Keratinocyte (primary cell): ENCODE measurements around the gene MICAL2.

Experiments
- CTCF ChIP-seq, 3 experiments: IDR thresholded peaks in 1 of 3; conservative IDR thresholded peaks in 1 of 3; optimal IDR thresholded peaks in 1 of 3; 2 replicates in 2 of 3; 3 replicates in 1 of 3; pipeline versions ENCODE3 to v1.5.1; 2011; ENCODE audit warnings: low read length in 3 of 3, mild to moderate bottlenecking in 3 of 3, moderate library complexity in 2 of 3, control low read depth in 1 of 3, inconsistent platforms in 1 of 3; ENCODE audit not compliant: insufficient read depth in 2 of 3; ENCODE audit errors: extremely low read depth in 1 of 3
- EZH2 ChIP-seq: IDR thresholded peaks from one replicate; pipeline ENCODE4 v1.6.1; 2012; ENCODE audit warnings: inconsistent platforms, mild to moderate bottlenecking, low read length, moderate library complexity

GRCh38 chr11:12285106-12285505 is 174.7 kb downstream of the MICAL2 start:
- TF ChIP-seq CTCF (optimal IDR thresholded peaks at IDR 0.05 in 1 of 3, IDR thresholded peaks at IDR 0.05 in 1 of 3, conservative IDR thresholded peaks at IDR 0.05 in 1 of 3; ENCODE audit: extremely low read depth in 1 of 3, insufficient read depth in 2 of 3, low read length in 3 of 3) = no peak
- TF ChIP-seq EZH2 = no peak
